Mammary epithelial cell (primary cell): ENCODE data around the gene GGT7.

Experiments used
- CTCF ChIP-seq, 2 donors: IDR thresholded peaks in 1 of 2; conservative IDR thresholded peaks in 1 of 2; 2 replicates each; pipeline ENCODE4 v1.5.1; 2011 to 2012; ENCODE audit warnings: inconsistent platforms in 2 of 2, low read length in 2 of 2, mild to moderate bottlenecking in 2 of 2, control low read depth in 1 of 2, low read depth in 1 of 2; ENCODE audit not compliant: insufficient read depth in 1 of 2; ENCODE audit errors: extremely low read depth in 1 of 2
- EZH2 ChIP-seq: IDR thresholded peaks from 2 replicates; pipeline ENCODE4 v1.6.1; 2012; ENCODE audit warnings: low read length, inconsistent platforms, borderline replicate concordance

GRCh38 chr20:34824806-34825529, 47.7 kb downstream of the GGT7 start:
- TF ChIP-seq CTCF (conservative IDR thresholded peaks at IDR 0.05 in 1 of 2, IDR thresholded peaks at IDR 0.05 in 1 of 2; ENCODE audit: extremely low read depth in 1 of 2, insufficient read depth in 1 of 2, low read depth in 1 of 2, low read length in 2 of 2) (no peak), EZH2 (no peak)
